Measurements from ENCODE around the gene PPP1R14C. TPM values are rescaled to one million over a fixed set of nuclear protein-coding genes. Genes with fewer than 3 reads are reported as not detected.

Gene PPP1R14C
- total and polyA plus RNA-seq, 2 of the 13 experiments (the other 11 are each of a cell fraction or from before 2014, with no cell fraction given) = not detected

GRCh38 chr6:150176659-150177058 is 33.8 kb downstream of the PPP1R14C start:
- no peak overlapping the region for H3K9ac ChIP-seq (ENCODE audit: insufficient read depth, low read depth, low read length)
- no peak; the same call in 2 of the 3 replicates for ATAC-seq
- TF ChIP-seq ZNF569 (CRISPR knock-in tag; IDR thresholded peaks at IDR 0.05; ENCODE audit: borderline replicate concordance) (no peak), IRF9 (CRISPR knock-in tag; IDR thresholded peaks at IDR 0.05; ENCODE audit: borderline replicate concordance) (no peak), GABPA (IDR thresholded peaks at IDR 0.05; ENCODE audit: low read depth, low read length) (no peak), GABPA (CRISPR knock-in tag; IDR thresholded peaks at IDR 0.05; ENCODE audit: low read depth) (no peak), TFE3 (CRISPR knock-in tag; IDR thresholded peaks at IDR 0.05) (no peak), NFIB (CRISPR knock-in tag; IDR thresholded peaks at IDR 0.05; ENCODE audit: borderline replicate concordance) (no peak), KAT2B (IDR thresholded peaks at IDR 0.05; ENCODE audit: borderline replicate concordance, low read depth, low read length) (no peak), BRCA1 (CRISPR knock-in tag; IDR thresholded peaks at IDR 0.05) (no peak), EZH2 (conservative IDR thresholded peaks at IDR 0.05; ENCODE audit: low read depth, low read length) (no peak), ZSCAN30 (CRISPR knock-in tag; IDR thresholded peaks at IDR 0.05) (no peak), PHF5A (CRISPR knock-in tag; IDR thresholded peaks at IDR 0.05; ENCODE audit: low read depth, unreplicated experiment) (no peak), PITX1 (CRISPR knock-in tag; IDR thresholded peaks at IDR 0.05) (no peak)
- no peaks in the 10 kb centered on the region for H3K9me3 ChIP-seq (ENCODE audit: low read length)
- no peak for DNase-seq (ENCODE audit: low spot score)
- BruUV-seq (replicated peaks) = no TSS peak
- H3K27ac ChIP-seq (ENCODE audit: extremely low read length, insufficient read depth, low read length) = no peak overlapping the region
- H3K36me3 ChIP-seq (replicated peaks in 1 of 2; ENCODE audit: control insufficient read depth in 1 of 2, insufficient read depth in 2 of 2, low read length in 2 of 2) = no peaks in the 10 kb centered on the region
- no peak overlapping the region for H3K4me2 ChIP-seq (ENCODE audit: low read depth, low read length)
- no peak for FAIRE-seq
- in situ Hi-C loops (cut with HindIII; ENCODE audit: extremely low pct_ligation_motif_present, low pct_unique_long_range_greater_than_20kb) = no loop called here
- H3K79me2 ChIP-seq (ENCODE audit: insufficient read depth, low read length) = no peaks in the 10 kb centered on the region
- H3K4me1 ChIP-seq (ENCODE audit: insufficient read depth, low read length) = peaks cover 8% of the 10 kb centered on the region
- H4K20me1 ChIP-seq (ENCODE audit: insufficient read depth, low read length) = no peaks in the 10 kb centered on the region
- H3K4me3 ChIP-seq (replicated peaks in 1 of 3; ENCODE audit: insufficient read depth in 1 of 3, low read depth in 2 of 3, low read length in 3 of 3) = no peak overlapping the region
- ChIA-PET POLR2A (no interaction called here), CTCF (ENCODE audit: low intra/inter-chr PET ratio, low total read pairs) (no interaction called here)
- 24% methylated on average over 8 of the region's 8 CpGs for WGBS (ENCODE audit: low lambda C conversion rate)
- H3K27me3 ChIP-seq (ENCODE audit: control insufficient read depth in 1 of 2, insufficient read depth in 2 of 2, low read length in 2 of 2) = peaks cover 2 to 20% of the 10 kb centered on the region in 2 experiments
- intact Hi-C loops (cut with micrococcal nuclease; ENCODE audit: unreplicated experiment) = no loop called here
- no peak overlapping the region for H2AFZ ChIP-seq (ENCODE audit: low read length)

Measured in HepG2 (cell line).